ENCODE data around the gene TMEM43. TPM values are rescaled to one million over a fixed set of nuclear protein-coding genes. Genes with fewer than 3 reads are reported as not detected.
"Not testable (repeated sequence)": the region's sequence is repeated elsewhere in the genome, so short reads cannot be mapped to it uniquely, and the experiment has no call there.

TMEM43 gene
- total RNA-seq = 10 to 100 TPM; 30.1 to 54.8 (median 46.5) TPM
- polyA plus RNA-seq = 10 to 100 TPM; 55.6 to 55.8 TPM
- 56.0 reads per million, percentile 73 among the genes with 10 or more reads in this experiment for total RNA-seq

DNA sequence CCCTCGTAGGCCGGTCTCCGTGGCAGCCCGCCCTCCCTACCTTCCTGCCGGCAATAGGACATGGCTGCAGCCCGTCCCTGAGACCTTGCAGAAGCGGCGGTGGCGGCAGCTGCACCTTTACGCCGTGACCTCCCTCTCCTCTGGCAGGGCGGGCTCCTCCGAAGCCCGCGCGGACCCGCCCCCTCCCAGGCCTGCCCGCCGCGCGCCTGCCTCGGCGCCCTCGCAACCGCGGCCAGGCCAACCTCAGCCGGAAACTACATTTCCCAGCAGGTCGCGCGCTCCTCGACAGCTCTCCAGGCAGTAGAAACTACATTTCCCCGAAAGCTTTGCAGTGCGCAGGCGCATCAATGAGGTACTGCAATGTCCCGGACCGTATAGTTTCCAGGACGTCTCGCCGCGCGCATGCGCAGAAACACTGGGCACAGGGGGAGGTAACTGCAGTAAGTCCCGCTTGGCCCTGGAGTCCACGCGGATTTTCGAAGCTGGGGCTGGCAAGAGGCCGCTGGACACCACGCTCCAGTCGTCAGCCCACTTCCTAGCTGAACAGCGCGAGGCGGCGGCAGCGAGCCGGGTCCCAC lies at the start of gene TMEM43, which contains the start of gene CHCHD4:
TMEM43 (plus strand) TSS at position 438 of the 578 bp plus-strand sequence. CDS start 142 bp downstream, outside the sequence.
CHCHD4 (minus strand) TSS at position 256 of the 578 bp plus-strand sequence; CDS start at position 62, 194 bp downstream.
- ATAC-seq (peak; percentile 96), DNase-seq (peak; percentile 91 to 99 (median 98))
- intact Hi-C loops (cut with micrococcal nuclease) = loop anchor here (1.0 to 10.0 kb wide), 16 partner anchors 20 to 1477 kb away; partner anchors contain the start of genes LSM3 (in 2 of the 2), SLC6A6 (in 2 of the 2), XPC (in 2 of the 2) and BTD (in 1 of the 2)
- ChIA-PET CTCF (interaction anchor here (0.9 to 2.5 kb wide), 5 partner anchors 17 to 79 kb away, joined by 3 to 12 read pairs (median 4); no protein-coding TSS in a partner anchor), POLR2A (interaction anchor here (1.0 to 7.2 kb wide), 14 partner anchors 13 to 645 kb away, joined by 3 to 96 read pairs (median 5); partner anchors contain the start of genes CCDC174, HDAC11, LSM3 and SLC6A6)
- H3K4me1 ChIP-seq (ENCODE audit: control insufficient read depth in 2 of 2, insufficient read depth in 2 of 2, low read length in 2 of 2) = peaks cover 28 to 30% of the 10 kb centered on the region in 2 donors
- Mint-ChIP-seq H3K9me3 (no peaks in the 10 kb centered on the region), H3K36me3 (peaks cover 17 to 42% (median 25%) of the 10 kb centered on the region in 5 donors), H3K4me3 (peak within 1 kb of the TSS; percentile 93 to 98 (median 96)), H3K27ac (peak within 1 kb of the TSS; percentile 87 to 97 (median 94)), H3K27me3 (no peaks in the 10 kb centered on the region), H3K4me1 (peaks cover 43 to 70% (median 63%) of the 10 kb centered on the region in 7 donors)
- peaks cover 0 to 39% (median 4%) of the 10 kb centered on the region in 3 experiments for H3K36me3 ChIP-seq (ENCODE audit: control insufficient read depth in 2 of 3, insufficient read depth in 3 of 3, low read length in 3 of 3)
- H3K9me3 ChIP-seq (ENCODE audit: control insufficient read depth in 2 of 3, low read length in 3 of 3) = no peaks in the 10 kb centered on the region
- peak within 1 kb of the TSS; percentile 100 for H3K4me3 ChIP-seq (ENCODE audit: low read length)
- H3K27me3 ChIP-seq (ENCODE audit: control insufficient read depth in 2 of 2, insufficient read depth in 2 of 2, low read length in 2 of 2) = no peaks in the 10 kb centered on the region
- H3K27ac ChIP-seq (ENCODE audit: low read depth, low read length) = peak within 1 kb of the TSS; percentile 89

DNA sequence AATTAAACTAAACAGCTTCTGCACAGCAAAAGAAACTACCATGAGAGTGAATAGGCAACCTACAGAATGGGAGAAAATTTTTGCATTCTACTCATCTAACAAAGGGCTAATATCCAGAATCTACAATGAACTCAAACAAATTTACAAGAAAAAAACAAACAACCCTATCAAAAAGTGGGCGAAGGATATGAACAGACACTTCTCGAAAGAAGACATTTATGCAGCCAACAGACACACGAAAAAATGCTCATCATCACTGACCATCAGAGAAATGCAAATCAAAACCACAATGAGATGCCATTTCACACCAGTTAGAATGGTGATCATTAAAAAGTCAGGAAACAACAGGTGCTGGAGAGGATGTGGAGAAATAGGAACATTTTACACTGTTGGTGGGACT lies 49.6 kb upstream of the TMEM43 start:
- DNase-seq; POLR2A ChIA-PET; H3K27me3 ChIP-seq (ENCODE audit: control insufficient read depth in 2 of 2, insufficient read depth in 2 of 2, low read length in 2 of 2); CTCF ChIA-PET; ATAC-seq; H3K4me1 Mint-ChIP-seq; H3K4me3 ChIP-seq (ENCODE audit: low read length); H3K27ac Mint-ChIP-seq; H3K27ac ChIP-seq (ENCODE audit: low read depth, low read length); H3K36me3 ChIP-seq (ENCODE audit: control insufficient read depth in 2 of 3, insufficient read depth in 3 of 3, low read length in 3 of 3); intact Hi-C loops (cut with micrococcal nuclease); H3K9me3 ChIP-seq (ENCODE audit: control insufficient read depth in 2 of 3, low read length in 3 of 3); H3K4me1 ChIP-seq (ENCODE audit: control insufficient read depth in 2 of 2, insufficient read depth in 2 of 2, low read length in 2 of 2); H3K27me3 Mint-ChIP-seq: not testable (repeated sequence)
- H3K36me3 Mint-ChIP-seq = peaks cover 0 to 12% (median 2%) of the 10 kb centered on the region in 5 donors
- H3K4me3 Mint-ChIP-seq = peak overlapping the region in 1 of 10 donors; percentile 33
- peaks cover 0 to 25% (median 11%) of the 10 kb centered on the region in 11 donors for H3K9me3 Mint-ChIP-seq

DNA sequence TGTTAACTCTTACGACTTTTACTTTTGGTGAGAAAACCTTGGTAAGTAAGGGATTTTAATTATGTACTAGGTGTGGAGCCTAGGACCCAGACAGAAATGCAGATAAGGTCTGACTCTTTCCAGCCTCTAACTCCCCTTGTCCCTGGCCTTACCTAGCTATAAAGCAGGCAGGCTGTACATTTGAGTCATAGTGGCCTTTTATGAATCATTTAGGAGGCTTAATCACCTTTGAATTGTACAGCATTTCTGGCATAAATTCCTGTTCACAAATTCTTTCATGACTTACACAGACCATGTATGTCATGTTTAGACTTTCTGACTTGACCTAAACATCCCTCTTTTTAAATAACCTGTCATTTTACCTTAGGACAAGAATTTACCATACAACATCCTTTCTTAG lies 47.5 kb upstream of the TMEM43 start:
- H3K4me3 ChIP-seq (ENCODE audit: low read length) = no peak overlapping the region
- H3K27me3 ChIP-seq (ENCODE audit: control insufficient read depth in 2 of 2, insufficient read depth in 2 of 2, low read length in 2 of 2) = no peaks in the 10 kb centered on the region
- no peaks in the 10 kb centered on the region for H3K36me3 ChIP-seq (ENCODE audit: control insufficient read depth in 2 of 3, insufficient read depth in 3 of 3, low read length in 3 of 3)
- Mint-ChIP-seq H3K36me3 (peaks cover 0 to 12% (median 5%) of the 10 kb centered on the region in 5 donors), H3K27ac (no peak overlapping the region), H3K4me3 (no peak overlapping the region), H3K9me3 (peaks cover 0 to 28% (median 10%) of the 10 kb centered on the region in 11 donors), H3K4me1 (peaks cover 0 to 6% (median 2%) of the 10 kb centered on the region in 7 donors), H3K27me3 (no peaks in the 10 kb centered on the region)
- H3K9me3 ChIP-seq (ENCODE audit: control insufficient read depth in 2 of 3, low read length in 3 of 3) = no peaks in the 10 kb centered on the region
- ChIA-PET CTCF (no interaction called here), POLR2A (no interaction called here)
- ATAC-seq (no peak), DNase-seq (no peak)
- intact Hi-C loops (cut with micrococcal nuclease) = no loop called here
- H3K4me1 ChIP-seq (ENCODE audit: control insufficient read depth in 2 of 2, insufficient read depth in 2 of 2, low read length in 2 of 2) = no peaks in the 10 kb centered on the region
- no peak overlapping the region for H3K27ac ChIP-seq (ENCODE audit: low read depth, low read length)

DNA sequence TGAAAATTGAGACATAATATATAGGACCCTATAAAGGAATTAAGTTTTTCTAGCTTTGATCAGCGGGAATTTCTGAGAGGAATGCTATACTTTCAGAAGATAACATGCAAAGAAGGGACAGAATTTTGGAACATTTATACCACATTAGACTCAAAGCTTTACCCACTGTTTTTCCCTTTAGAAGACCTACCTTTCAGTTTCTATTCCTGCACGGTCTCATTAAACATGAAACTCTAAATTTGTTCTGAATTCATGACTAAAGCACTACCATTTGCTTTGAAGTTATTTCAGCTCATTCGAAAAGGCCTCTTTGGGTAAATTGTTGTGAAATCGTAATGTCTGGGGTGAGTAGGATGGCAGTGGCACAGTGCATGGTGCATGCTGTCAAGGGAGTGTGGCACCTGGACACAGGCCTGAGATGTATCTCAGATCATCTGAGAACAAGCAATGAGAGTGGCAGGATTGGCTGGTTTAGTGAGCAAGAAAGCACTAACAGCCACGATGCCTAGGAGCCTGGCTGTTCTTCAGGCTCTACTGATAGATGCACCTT lies 42.7 kb upstream of the TMEM43 start:
- POLR2A ChIA-PET = no interaction called here
- ATAC-seq = no peak

GRCh38 chr3:14087461-14087860 lies 37.4 kb upstream of the TMEM43 start:
- DNase-seq; H3K4me3 Mint-ChIP-seq; H3K27ac ChIP-seq (ENCODE audit: low read depth, low read length); CTCF ChIA-PET; H3K9me3 ChIP-seq (ENCODE audit: control insufficient read depth in 2 of 3, low read length in 3 of 3); POLR2A ChIA-PET; H3K36me3 Mint-ChIP-seq; H3K27me3 ChIP-seq (ENCODE audit: control insufficient read depth in 2 of 2, insufficient read depth in 2 of 2, low read length in 2 of 2); H3K4me3 ChIP-seq (ENCODE audit: low read length); H3K4me1 ChIP-seq (ENCODE audit: control insufficient read depth in 2 of 2, insufficient read depth in 2 of 2, low read length in 2 of 2); intact Hi-C loops (cut with micrococcal nuclease); ATAC-seq; H3K36me3 ChIP-seq (ENCODE audit: control insufficient read depth in 2 of 3, insufficient read depth in 3 of 3, low read length in 3 of 3); H3K4me1 Mint-ChIP-seq; H3K27ac Mint-ChIP-seq: not testable (repeated sequence)
- Mint-ChIP-seq H3K9me3 (peaks cover 5 to 32% (median 17%) of the 10 kb centered on the region in 11 donors), H3K27me3 (peaks cover 6 to 45% (median 24%) of the 10 kb centered on the region in 5 donors)

More for the DNA sequence above, 42.7 kb upstream of the TMEM43 start:
- CTCF ChIA-PET = no interaction called here
- Mint-ChIP-seq H3K36me3 (peaks cover 0 to 12% (median 3%) of the 10 kb centered on the region in 5 donors), H3K27me3 (peaks cover 0 to 7% (median 3%) of the 10 kb centered on the region in 5 donors), H3K9me3 (peaks cover 1 to 24% (median 14%) of the 10 kb centered on the region in 11 donors), H3K27ac (peak overlapping the region in 2 of 9 donors; percentile 19 to 43), H3K4me1 (peaks cover 0 to 7% (median 3%) of the 10 kb centered on the region in 7 donors), H3K4me3 (peak overlapping the region in 2 of 10 donors; percentile 14 to 50)
- no peak for DNase-seq
- no peaks in the 10 kb centered on the region for H3K9me3 ChIP-seq (ENCODE audit: control insufficient read depth in 2 of 3, low read length in 3 of 3)
- H3K4me3 ChIP-seq (ENCODE audit: low read length) = no peak overlapping the region
- H3K4me1 ChIP-seq (ENCODE audit: control insufficient read depth in 2 of 2, insufficient read depth in 2 of 2, low read length in 2 of 2) = no peaks in the 10 kb centered on the region
- intact Hi-C loops (cut with micrococcal nuclease) = no loop called here
- no peaks in the 10 kb centered on the region for H3K36me3 ChIP-seq (ENCODE audit: control insufficient read depth in 2 of 3, insufficient read depth in 3 of 3, low read length in 3 of 3)
- no peaks in the 10 kb centered on the region for H3K27me3 ChIP-seq (ENCODE audit: control insufficient read depth in 2 of 2, insufficient read depth in 2 of 2, low read length in 2 of 2)
- H3K27ac ChIP-seq (ENCODE audit: low read depth, low read length) = no peak overlapping the region

DNA sequence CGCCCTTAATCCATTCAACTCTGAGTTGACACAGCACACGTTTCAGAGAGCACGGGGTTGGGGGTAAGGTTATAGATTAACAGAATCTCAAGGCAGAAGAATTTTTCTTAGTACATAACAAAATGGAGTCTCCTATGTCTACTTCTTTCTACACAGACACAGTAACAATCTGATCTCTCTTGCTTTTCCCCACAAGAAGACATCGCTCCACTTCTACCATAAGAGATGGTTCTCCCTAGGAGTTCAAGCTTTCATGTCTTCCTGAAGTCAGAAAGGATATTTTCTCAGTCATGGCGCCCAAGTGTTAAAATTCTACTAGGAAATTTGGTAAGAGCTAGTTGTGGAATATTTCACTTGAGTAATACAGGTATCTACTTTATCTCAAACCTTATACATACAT lies 32.9 kb upstream of the TMEM43 start:
- ATAC-seq; H3K4me1 Mint-ChIP-seq; DNase-seq; H3K27me3 ChIP-seq (ENCODE audit: control insufficient read depth in 2 of 2, insufficient read depth in 2 of 2, low read length in 2 of 2); H3K4me1 ChIP-seq (ENCODE audit: control insufficient read depth in 2 of 2, insufficient read depth in 2 of 2, low read length in 2 of 2); intact Hi-C loops (cut with micrococcal nuclease); H3K4me3 Mint-ChIP-seq; CTCF ChIA-PET; H3K4me3 ChIP-seq (ENCODE audit: low read length); H3K27ac ChIP-seq (ENCODE audit: low read depth, low read length); H3K36me3 ChIP-seq (ENCODE audit: control insufficient read depth in 2 of 3, insufficient read depth in 3 of 3, low read length in 3 of 3); H3K27ac Mint-ChIP-seq; H3K9me3 ChIP-seq (ENCODE audit: control insufficient read depth in 2 of 3, low read length in 3 of 3); POLR2A ChIA-PET; H3K36me3 Mint-ChIP-seq: not testable (repeated sequence)
- H3K9me3 Mint-ChIP-seq = peaks cover 1 to 28% (median 10%) of the 10 kb centered on the region in 11 donors
- peaks cover 17 to 54% (median 30%) of the 10 kb centered on the region in 5 donors for H3K27me3 Mint-ChIP-seq
